ENCODE measurements around the gene NAV2. TPM values are rescaled to one million over a fixed set of nuclear protein-coding genes. Genes with fewer than 3 reads are reported as not detected.
"Not testable (repeated sequence)": the region's sequence is repeated elsewhere in the genome, so short reads cannot be mapped to it uniquely, and the experiment has no call there.

Gene NAV2
- total and polyA plus RNA-seq, 9 donors, result 25.7 to 70.6 (median 46.1) TPM

DNA sequence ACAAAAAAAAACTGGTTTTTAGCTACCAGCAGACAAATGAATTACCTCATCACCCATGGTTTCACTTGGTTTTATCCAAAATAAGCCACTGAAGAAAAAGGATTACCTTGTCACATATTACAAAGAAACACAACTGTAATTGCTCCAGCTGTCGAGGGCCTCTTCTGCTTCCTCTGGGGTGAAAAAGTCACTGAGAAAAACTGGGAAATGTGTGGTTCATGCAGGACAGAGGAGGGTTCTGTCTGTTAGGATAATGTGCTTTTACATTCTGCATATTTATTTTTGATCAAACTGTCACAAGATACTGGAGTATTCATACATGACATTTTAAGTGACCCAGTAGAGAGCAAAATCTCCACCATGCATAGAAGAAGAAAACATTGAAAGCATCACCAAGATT lies 211.7 kb downstream of the NAV2 start:
- WGBS (ENCODE audit: insufficient coverage), result no CpG with 5 or more reads among the region's 1 CpG
- peak; percentile 55 for DNase-seq
- no peak overlapping the region for H3K4me3 ChIP-seq (ENCODE audit: low read length)

DNA sequence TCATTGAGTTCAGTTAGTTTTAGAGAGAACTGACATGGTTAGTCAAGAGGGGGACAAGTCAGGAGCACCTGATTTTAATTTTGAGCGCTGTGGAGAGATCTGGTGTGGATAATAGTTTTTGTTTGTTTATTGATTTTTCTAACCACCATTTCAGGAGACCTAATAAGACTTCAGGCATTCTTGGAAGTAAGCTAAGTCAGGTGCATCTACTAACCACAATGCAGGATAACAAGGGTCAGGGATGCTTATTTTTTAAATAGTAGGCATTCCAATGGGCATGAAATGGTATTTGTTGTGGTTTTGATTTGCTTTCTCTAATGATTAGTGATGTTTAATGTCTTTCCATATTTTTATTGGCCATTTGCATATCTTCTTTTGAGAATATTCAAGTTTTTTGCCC lies 212.1 kb downstream of the NAV2 start:
- Histone ChIP-seq H3K36me3 (ENCODE audit: control insufficient read depth, insufficient read depth, low read length) (peaks cover 2% of the 10 kb centered on the region), H3K27ac (ENCODE audit: low read length) (no peak overlapping the region), H3K4me1 (ENCODE audit: control insufficient read depth, insufficient read depth, low read length) (peaks cover 5% of the 10 kb centered on the region), H3K9me3 (replicated peaks; ENCODE audit: control insufficient read depth, low read depth, low read length) (no peaks in the 10 kb centered on the region), H3K4me3 (ENCODE audit: low read length) (no peak overlapping the region), H3K27me3 (ENCODE audit: control insufficient read depth, insufficient read depth, low read length) (no peaks in the 10 kb centered on the region)
- DNase-seq, result no peak
- WGBS (ENCODE audit: insufficient coverage), result no CpG with 5 or more reads among the region's 1 CpG

More for the DNA sequence above, 211.7 kb downstream of the NAV2 start:
- peaks cover 5% of the 10 kb centered on the region for H3K4me1 ChIP-seq (ENCODE audit: control insufficient read depth, insufficient read depth, low read length)
- no peaks in the 10 kb centered on the region for H3K27me3 ChIP-seq (ENCODE audit: control insufficient read depth, insufficient read depth, low read length)
- H3K27ac ChIP-seq (ENCODE audit: low read length), result no peak overlapping the region
- peaks cover 1% of the 10 kb centered on the region for H3K36me3 ChIP-seq (ENCODE audit: control insufficient read depth, insufficient read depth, low read length)
- H3K9me3 ChIP-seq (replicated peaks; ENCODE audit: control insufficient read depth, low read depth, low read length), result no peaks in the 10 kb centered on the region

DNA sequence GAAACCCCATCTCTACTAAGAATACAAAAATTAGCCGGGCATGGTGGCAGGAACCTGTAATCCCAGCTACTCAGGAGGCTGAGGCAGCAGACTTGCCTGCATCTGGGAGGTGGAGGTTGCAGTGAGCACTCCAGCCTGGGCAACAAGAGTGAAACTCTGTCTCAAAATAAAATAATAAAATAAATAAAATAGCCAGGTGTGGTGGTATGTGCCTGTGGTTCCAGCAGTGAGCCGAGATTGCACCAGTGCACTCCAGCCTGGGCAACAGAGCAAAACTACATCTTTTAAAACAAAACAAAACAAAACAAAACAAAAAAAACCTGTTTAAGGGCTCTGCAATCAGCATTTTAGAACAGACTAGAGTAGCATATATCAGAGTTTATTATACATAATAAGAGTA lies 214.8 kb downstream of the NAV2 start:
- not testable (repeated sequence) for H3K36me3 ChIP-seq (ENCODE audit: control insufficient read depth, insufficient read depth, low read length); H3K27ac ChIP-seq (ENCODE audit: low read length); H3K4me3 ChIP-seq (ENCODE audit: low read length); H3K9me3 ChIP-seq (replicated peaks; ENCODE audit: control insufficient read depth, low read depth, low read length); H3K27me3 ChIP-seq (ENCODE audit: control insufficient read depth, insufficient read depth, low read length); DNase-seq
- WGBS (ENCODE audit: insufficient coverage), result no CpG with 5 or more reads among the region's 2 CpGs
- peaks cover 20% of the 10 kb centered on the region for H3K4me1 ChIP-seq (ENCODE audit: control insufficient read depth, insufficient read depth, low read length)

DNA sequence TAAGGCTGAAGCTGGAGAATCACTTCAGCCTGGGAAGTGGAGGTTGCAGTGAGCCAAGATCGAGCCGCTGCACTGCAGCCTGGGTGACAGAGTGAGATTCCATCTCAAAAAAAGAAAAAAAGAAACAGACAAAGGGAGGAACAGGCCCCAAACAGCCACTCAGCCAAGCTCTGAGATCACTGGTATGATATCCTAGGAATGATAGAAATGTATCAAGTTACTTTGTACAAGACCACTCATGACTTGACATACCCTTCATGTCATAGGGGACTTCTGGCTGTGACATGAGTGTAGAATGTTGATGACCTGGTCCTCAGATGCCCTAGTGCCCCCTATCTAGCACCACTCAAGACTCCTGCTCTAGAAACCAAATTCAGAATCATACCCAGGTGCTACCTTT lies 216.5 kb downstream of the NAV2 start:
- no peak overlapping the region for H3K27ac ChIP-seq (ENCODE audit: low read length)

DNA sequence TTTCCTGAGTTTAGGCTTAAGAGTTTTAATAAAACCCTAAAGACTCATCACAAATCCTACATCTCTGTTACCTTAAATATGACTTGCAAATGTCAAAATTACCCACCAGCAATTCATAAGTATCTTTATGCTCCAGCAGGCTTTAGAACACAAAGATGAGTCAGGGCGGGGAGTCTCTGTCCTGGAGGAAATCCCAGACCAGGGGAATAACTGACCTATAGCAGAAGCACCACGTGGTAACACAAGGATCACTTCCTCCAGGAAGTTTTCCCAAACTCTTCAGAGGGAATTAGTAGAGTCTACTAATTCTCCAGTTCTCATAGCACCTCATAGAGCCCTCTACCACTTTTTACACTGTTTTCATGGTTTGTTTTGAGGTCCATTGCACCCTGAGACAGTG lies 217.0 kb downstream of the NAV2 start:
- no CpG with 5 or more reads among the region's 2 CpGs for WGBS (ENCODE audit: insufficient coverage)
- Histone ChIP-seq H3K4me1 (ENCODE audit: control insufficient read depth, insufficient read depth, low read length) (peaks cover 35% of the 10 kb centered on the region), H3K27ac (ENCODE audit: low read length) (peak overlapping the region; percentile 10), H3K9me3 (replicated peaks; ENCODE audit: control insufficient read depth, low read depth, low read length) (no peaks in the 10 kb centered on the region), H3K4me3 (ENCODE audit: low read length) (no peak overlapping the region), H3K27me3 (ENCODE audit: control insufficient read depth, insufficient read depth, low read length) (no peaks in the 10 kb centered on the region), H3K36me3 (ENCODE audit: control insufficient read depth, insufficient read depth, low read length) (peaks cover 14% of the 10 kb centered on the region)
- no peak for DNase-seq

More for the DNA sequence above, 216.5 kb downstream of the NAV2 start:
- Histone ChIP-seq H3K27me3 (ENCODE audit: control insufficient read depth, insufficient read depth, low read length) (no peaks in the 10 kb centered on the region), H3K4me3 (ENCODE audit: low read length) (no peak overlapping the region), H3K9me3 (replicated peaks; ENCODE audit: control insufficient read depth, low read depth, low read length) (no peaks in the 10 kb centered on the region), H3K4me1 (ENCODE audit: control insufficient read depth, insufficient read depth, low read length) (peaks cover 34% of the 10 kb centered on the region), H3K36me3 (ENCODE audit: control insufficient read depth, insufficient read depth, low read length) (peaks cover 11% of the 10 kb centered on the region)
- no CpG with 5 or more reads among the region's 2 CpGs for WGBS (ENCODE audit: insufficient coverage)
- no peak for DNase-seq

DNA sequence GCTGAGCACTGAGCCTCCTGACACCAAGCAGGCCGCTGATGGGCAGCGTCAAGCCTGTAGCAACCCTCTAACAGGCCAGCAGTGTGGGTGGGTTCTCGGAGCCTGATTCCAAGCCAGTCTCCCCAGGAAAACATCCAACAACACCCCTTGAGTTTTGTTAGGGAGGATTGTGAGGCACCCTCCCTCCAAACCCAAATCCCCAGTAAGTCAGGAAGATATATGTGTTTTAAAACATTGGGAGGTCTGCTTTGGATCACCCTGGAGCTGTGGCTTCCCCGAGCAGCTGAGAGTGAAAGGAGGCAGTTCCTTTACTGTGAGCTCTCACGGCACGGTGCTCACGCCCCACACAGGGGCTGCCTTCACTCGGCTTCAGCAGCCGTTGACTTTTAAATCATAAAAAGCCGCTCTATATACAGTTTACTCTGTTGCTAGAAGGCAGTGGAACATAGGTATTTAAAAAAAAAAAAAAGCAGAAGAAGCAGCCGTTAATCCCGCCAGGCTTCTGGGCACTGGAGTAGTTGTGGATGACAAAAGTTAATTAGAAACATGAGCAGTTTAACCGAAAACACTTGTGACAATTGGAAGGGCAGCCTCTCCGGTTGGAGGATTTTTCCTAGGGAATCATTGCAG lies 218.6 kb downstream of the NAV2 start:
- DNase-seq, result peak; percentile 87
- Histone ChIP-seq H3K9me3 (replicated peaks; ENCODE audit: control insufficient read depth, low read depth, low read length) (no peaks in the 10 kb centered on the region), H3K36me3 (ENCODE audit: control insufficient read depth, insufficient read depth, low read length) (peaks cover 20% of the 10 kb centered on the region), H3K4me1 (ENCODE audit: control insufficient read depth, insufficient read depth, low read length) (peaks cover 35% of the 10 kb centered on the region), H3K27me3 (ENCODE audit: control insufficient read depth, insufficient read depth, low read length) (no peaks in the 10 kb centered on the region), H3K4me3 (ENCODE audit: low read length) (peak overlapping the region; percentile 5), H3K27ac (ENCODE audit: low read length) (peak overlapping the region; percentile 69)
- WGBS (ENCODE audit: insufficient coverage), result 30% methylated on average over 4 of the region's 14 CpGs

DNA sequence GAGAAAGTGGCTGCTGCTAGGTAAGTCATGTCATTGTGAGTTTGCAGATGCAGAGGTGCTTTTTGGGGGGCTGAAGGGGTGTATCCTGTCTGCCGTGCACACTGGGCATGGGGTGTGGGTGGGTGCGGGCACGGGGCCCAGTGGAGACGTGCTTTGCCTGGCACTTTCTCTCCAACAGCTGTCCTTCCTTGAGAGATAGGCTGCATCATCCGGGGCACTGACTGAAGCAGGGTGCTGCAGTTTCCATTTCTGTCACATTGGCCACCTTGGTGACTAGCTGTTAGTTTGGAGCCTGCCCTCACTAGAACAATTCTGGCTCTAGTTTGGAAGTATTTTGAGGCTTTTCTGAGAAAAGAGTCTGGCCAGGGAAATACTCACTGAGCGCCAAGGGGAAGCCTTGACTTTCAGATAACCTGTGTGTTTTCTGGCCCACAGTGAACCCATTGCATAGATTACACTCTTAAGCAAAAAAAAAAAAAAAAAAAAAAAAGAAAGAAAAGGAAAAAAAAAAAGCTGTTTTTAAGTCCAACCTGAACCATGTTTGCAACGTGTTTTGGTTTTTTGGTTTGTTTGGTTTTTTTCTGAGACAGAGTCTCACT lies 219.2 kb downstream of the NAV2 start:
- H3K36me3 ChIP-seq (ENCODE audit: control insufficient read depth, insufficient read depth, low read length), result peaks cover 20% of the 10 kb centered on the region
- no peaks in the 10 kb centered on the region for H3K9me3 ChIP-seq (replicated peaks; ENCODE audit: control insufficient read depth, low read depth, low read length)
- DNase-seq, result no peak
- peaks cover 32% of the 10 kb centered on the region for H3K4me1 ChIP-seq (ENCODE audit: control insufficient read depth, insufficient read depth, low read length)
- no peaks in the 10 kb centered on the region for H3K27me3 ChIP-seq (ENCODE audit: control insufficient read depth, insufficient read depth, low read length)
- H3K4me3 ChIP-seq (ENCODE audit: low read length), result no peak overlapping the region
- peak overlapping the region; percentile 69 for H3K27ac ChIP-seq (ENCODE audit: low read length)
- 28% methylated on average over 5 of the region's 7 CpGs for WGBS (ENCODE audit: insufficient coverage)

DNA sequence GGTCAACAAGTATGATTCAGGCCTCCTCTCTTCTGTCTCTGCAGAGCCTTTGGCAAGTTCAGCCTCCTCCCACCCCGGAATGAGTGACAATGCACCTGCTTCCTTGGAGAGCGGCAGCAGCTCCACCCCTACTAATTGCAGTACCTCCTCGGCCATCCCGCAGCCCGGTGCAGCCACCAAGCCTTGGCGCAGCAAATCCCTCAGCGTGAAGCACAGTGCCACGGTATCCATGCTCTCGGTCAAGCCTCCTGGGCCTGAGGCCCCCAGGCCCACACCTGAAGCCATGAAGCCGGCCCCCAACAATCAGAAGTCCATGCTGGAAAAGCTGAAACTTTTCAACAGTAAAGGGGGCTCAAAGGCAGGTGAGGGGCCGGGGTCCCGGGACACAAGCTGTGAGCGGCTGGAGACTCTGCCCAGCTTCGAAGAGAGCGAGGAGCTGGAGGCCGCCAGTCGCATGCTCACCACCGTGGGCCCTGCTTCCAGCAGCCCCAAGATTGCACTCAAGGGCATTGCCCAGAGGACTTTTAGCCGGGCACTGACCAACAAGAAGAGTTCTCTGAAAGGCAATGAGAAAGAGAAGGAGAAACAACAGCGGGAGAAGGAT lies 220.6 kb downstream of the NAV2 start:
- no peaks in the 10 kb centered on the region for H3K9me3 ChIP-seq (replicated peaks; ENCODE audit: control insufficient read depth, low read depth, low read length)
- H3K27me3 ChIP-seq (ENCODE audit: control insufficient read depth, insufficient read depth, low read length), result no peaks in the 10 kb centered on the region
- H3K4me3 ChIP-seq (ENCODE audit: low read length), result no peak overlapping the region
- DNase-seq, result no peak
- H3K4me1 ChIP-seq (ENCODE audit: control insufficient read depth, insufficient read depth, low read length), result peaks cover 30% of the 10 kb centered on the region
- peaks cover 20% of the 10 kb centered on the region for H3K36me3 ChIP-seq (ENCODE audit: control insufficient read depth, insufficient read depth, low read length)
- 92% methylated on average over 20 of the region's 20 CpGs for WGBS (ENCODE audit: insufficient coverage)
- H3K27ac ChIP-seq (ENCODE audit: low read length), result no peak overlapping the region

DNA sequence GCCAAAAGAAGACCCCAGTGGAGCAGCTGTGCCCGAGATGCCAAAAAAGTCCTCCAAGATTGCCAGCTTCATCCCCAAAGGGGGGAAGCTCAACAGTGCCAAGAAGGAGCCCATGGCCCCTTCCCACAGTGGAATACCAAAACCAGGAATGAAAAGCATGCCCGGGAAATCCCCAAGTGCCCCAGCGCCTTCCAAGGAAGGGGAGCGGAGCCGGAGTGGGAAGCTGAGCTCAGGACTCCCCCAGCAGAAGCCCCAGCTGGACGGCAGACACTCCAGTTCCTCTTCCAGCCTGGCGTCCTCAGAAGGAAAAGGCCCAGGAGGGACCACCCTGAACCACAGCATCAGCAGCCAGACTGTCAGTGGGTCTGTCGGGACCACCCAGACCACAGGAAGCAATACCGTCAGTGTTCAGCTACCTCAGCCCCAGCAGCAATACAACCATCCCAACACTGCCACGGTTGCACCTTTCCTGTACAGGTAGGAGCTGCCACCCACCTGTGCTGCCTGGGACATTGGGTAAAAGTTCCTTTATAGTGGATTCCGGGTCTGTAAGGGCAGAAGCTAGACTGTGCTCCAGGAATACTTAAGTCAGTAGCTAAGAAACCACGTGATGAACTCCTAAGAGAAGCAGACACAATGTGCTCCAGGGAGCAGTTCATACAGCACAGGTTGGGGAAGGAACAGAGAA lies 221.3 kb downstream of the NAV2 start:
- peaks cover 30% of the 10 kb centered on the region for H3K4me1 ChIP-seq (ENCODE audit: control insufficient read depth, insufficient read depth, low read length)
- H3K27ac ChIP-seq (ENCODE audit: low read length), result no peak overlapping the region
- WGBS (ENCODE audit: insufficient coverage), result 62% methylated on average over 11 of the region's 12 CpGs
- H3K4me3 ChIP-seq (ENCODE audit: low read length), result no peak overlapping the region
- H3K27me3 ChIP-seq (ENCODE audit: control insufficient read depth, insufficient read depth, low read length), result no peaks in the 10 kb centered on the region
- no peak for DNase-seq
- H3K36me3 ChIP-seq (ENCODE audit: control insufficient read depth, insufficient read depth, low read length), result peaks cover 20% of the 10 kb centered on the region
- no peaks in the 10 kb centered on the region for H3K9me3 ChIP-seq (replicated peaks; ENCODE audit: control insufficient read depth, low read depth, low read length)

DNA sequence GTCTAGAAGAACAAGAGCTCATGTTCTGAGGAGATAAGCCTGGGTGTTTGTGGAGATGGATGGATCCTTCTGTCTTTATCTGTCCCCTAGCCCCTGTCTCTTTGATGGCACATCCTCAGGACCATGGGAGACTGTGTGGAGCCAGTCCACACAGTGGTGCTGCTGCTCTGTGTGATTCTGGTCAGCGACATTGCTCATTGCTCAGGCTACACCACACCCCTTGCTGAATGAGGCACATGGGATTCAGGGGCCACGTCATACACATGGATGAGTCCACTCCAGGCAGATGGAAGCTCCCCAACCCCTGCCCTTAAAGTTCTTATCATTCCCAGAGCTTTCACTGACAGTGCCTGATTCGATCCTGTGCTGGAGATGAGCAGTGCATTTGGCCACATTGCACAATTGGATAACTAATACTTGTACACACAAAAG lies 222.2 kb downstream of the NAV2 start:
- peaks cover 30% of the 10 kb centered on the region for H3K4me1 ChIP-seq (ENCODE audit: control insufficient read depth, insufficient read depth, low read length)
- no peak overlapping the region for H3K27ac ChIP-seq (ENCODE audit: low read length)
- H3K27me3 ChIP-seq (ENCODE audit: control insufficient read depth, insufficient read depth, low read length), result no peaks in the 10 kb centered on the region
- 100% methylated on average over 1 of the region's 3 CpGs for WGBS (ENCODE audit: insufficient coverage)
- peaks cover 21% of the 10 kb centered on the region for H3K36me3 ChIP-seq (ENCODE audit: control insufficient read depth, insufficient read depth, low read length)
- DNase-seq, result peak; percentile 67
- no peak overlapping the region for H3K4me3 ChIP-seq (ENCODE audit: low read length)
- H3K9me3 ChIP-seq (replicated peaks; ENCODE audit: control insufficient read depth, low read depth, low read length), result no peaks in the 10 kb centered on the region
